SH-SY5Y (cell line): ENCODE data around the gene IQGAP1.

Source experiments
- GATA2 ChIP-seq: IDR thresholded peaks from 2 replicates; pipeline ENCODE4 v1.6.1; 2011; ENCODE audit warnings: mild to moderate bottlenecking, low read depth, low read length
- GATA3 ChIP-seq: IDR thresholded peaks from 2 replicates; pipeline ENCODE4 v1.6.1; 2011; ENCODE audit warnings: low read depth, mild to moderate bottlenecking, low read length, moderate library complexity

DNA sequence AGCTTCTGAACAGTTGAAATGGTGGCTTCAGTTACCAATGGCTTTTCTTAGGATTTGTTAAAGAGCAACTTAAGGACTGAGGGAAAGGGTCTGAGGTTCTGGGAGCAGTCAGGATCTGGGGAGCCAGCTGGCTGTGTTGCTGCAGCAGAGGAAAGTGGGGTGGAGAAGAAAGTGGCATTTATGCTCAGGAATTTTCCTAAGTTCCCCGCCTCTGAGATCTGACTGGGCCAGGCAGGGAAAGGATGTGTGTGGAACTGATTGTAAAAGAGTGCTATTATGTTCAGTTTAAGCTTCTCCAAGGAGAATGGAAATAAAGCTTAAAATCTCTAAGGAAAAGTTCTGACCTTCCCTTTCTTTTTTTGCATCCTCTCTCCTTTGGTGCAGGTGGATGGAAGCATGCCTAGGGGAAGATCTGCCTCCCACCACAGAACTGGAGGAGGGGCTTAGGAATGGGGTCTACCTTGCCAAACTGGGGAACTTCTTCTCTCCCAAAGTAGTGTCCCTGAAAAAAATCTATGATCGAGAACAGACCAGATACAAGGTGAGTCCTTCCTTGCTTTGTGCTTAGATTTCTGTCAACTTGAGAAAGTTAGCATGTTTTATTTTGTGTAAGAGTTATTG, 37.8 kb downstream of the IQGAP1 start:
- TF ChIP-seq GATA2: no peak
- no peak for TF ChIP-seq GATA3
